HG03432 (cell line): Measurements from ENCODE around the gene PDCD7.
"Not testable (repeated sequence)": the region's sequence is repeated elsewhere in the genome, so short reads cannot be mapped to it uniquely, and the experiment has no call there.

Source experiments
- ATAC-seq: cut with Tn5 transposase; IDR thresholded peaks from one replicate; pipeline ENCODE4 v1.9.1; 2021; ENCODE audit warnings: mild to moderate bottlenecking, moderate library complexity; ENCODE audit not compliant: unreplicated experiment

The PDCD7 gene

DNA sequence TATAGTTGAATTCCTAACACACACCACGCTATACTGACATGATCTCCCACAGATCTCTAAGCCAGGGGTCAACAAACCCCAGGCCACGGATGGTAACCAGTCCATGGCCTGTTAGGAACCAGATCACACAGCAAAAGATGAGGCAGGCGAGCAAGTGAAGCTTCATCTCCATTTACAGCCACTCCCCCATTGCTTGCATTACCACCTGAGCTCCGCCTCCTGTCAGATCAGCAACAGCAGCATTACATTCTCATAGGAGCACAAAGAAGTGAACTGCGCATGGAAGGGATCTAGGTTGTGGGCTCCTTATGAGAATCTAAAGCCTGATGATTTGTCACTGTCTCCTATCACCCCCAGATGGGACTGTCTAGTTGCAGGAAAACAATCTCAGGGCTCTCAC is 2.7 kb downstream of the PDCD7 start:
- no peak for ATAC-seq

DNA sequence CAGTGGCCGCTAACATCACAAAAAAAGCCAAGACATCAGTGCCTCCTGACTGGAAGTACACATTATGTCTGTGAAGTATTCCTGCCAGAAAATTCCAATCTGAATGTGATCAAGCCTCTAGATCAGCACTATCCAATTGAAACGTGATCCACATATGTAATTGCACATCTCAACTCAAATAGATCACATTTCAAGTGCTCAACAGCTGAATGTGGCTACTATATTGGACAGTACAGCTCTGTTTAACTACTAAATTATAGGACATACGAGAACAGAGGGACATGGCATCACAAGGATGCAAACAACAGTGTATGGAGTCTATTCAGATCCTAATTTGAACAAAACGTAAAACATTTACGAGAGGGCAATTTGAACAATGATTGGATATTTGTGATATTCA is 18.1 kb downstream of the PDCD7 start:
- no peak for ATAC-seq

DNA sequence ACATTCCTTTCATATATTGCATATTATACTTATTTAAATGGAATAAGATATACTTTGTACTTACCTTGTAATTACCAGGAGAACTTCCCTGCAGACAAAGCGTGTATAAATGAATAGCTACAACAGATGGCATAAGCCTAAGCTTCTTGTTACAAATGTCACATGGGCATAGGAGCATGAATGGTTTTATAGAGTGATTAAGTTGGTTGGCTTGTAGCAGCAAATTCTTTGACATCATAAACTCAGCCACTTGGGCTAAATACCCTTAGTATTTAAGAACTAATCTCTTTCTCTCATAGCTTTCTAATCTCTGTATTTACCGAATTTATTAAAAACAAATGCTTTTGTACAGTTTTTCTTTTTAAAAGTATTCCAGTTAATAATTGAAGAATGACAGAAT is 18.5 kb downstream of the PDCD7 start, which contains the start of gene UBAP1L:
Gene UBAP1L (minus strand): TSS at position 115 of the 400 bp plus-strand sequence. CDS start 8,985 bp downstream, outside the sequence.
- ATAC-seq = no peak

DNA sequence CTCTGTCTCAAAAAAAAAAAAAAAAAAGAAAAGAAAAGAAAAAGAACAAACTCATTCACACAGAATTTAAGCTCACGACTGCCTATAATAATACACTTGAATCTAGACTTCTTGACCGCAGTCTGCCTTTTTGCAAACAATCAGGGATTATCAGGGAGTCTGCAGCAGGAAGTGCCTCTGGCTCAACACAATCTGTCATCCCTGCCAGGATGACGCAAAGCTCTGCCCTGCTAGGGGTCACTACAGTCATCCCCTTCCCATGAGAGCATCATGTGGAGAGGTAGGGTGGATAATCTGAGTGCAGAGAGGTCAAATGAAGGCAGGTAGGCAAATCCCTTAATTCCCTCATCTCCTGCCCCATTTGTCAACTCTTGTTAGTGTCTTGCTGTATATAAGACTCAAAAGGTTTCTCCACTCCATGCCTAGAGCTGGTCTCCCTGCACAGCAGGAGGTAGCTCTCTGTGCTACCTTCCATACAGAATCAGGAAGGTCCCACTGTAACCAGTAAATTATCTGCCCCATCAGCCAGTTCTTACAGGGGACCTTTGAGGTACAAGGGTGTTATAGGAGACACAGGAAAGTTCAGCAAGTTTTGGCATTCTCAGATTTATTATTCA is 22.8 kb downstream of the PDCD7 start:
- ATAC-seq = no peak

DNA sequence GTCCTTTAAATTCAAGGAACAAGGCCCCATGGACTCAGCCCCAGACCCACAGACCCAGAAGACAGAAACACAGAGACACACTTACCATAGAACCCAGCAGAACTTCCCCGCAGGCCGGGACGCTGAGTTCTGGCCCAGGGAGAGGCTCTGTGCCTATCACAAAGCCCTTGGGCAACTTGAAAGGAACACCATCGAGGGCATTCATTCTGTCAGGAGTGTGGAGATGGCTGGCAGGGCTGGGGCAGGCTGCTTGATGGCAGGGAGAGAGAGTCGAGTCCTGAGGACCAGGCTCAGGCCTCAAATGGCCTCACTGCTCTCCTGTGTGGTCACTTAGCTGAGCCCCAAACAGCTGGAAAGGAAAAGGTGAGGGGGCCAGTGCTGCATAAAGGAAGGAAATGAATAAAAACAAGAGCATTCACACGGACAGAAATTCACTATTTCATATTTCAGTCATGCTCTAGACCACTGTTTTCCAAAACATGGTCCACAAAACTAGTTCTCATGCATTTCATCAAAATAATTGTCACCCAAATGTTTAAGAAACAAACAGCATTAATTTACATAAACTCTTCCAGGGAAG is 27.5 kb downstream of the PDCD7 start:
- no peak for ATAC-seq

DNA sequence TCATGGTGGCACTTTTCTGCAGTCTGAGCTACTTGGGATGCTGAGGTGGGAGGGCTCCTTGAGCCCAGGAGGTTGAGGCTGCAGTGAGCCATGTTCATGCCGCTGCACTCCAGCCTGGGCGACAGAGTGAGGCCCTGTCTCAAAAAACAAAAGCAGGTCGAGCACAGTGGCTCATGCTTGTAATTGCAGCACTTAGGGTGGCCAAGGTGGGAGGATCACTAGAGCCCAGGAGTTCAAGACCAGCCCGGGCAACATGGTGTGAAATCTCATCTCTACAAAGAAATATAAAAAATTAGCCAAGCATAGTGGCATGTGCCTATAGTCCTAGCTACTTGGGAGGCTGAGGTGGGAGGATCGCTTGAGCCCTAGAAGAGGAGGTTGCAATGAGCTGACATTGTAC is 28.6 kb downstream of the PDCD7 start:
- no peak for ATAC-seq

DNA sequence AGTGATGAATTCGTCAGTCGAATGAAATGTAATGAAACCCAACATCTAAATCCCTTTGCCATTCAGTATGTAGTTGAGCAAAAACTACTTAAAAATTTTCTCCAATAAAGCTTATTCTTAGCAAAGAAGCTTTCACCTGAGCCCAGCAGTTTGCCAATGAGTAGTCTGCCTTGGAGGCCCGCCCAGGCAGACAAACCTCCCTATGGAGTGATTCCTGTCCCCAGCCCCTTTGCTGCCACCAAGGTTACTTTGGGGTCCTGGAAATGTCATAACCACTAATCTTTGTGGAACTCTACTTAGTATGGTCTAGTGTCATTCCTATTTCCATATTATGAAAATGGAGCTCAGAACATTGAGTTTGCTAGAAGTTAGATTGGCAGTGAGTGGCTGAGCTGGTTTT is 30.7 kb downstream of the PDCD7 start:
- ATAC-seq = no peak

DNA sequence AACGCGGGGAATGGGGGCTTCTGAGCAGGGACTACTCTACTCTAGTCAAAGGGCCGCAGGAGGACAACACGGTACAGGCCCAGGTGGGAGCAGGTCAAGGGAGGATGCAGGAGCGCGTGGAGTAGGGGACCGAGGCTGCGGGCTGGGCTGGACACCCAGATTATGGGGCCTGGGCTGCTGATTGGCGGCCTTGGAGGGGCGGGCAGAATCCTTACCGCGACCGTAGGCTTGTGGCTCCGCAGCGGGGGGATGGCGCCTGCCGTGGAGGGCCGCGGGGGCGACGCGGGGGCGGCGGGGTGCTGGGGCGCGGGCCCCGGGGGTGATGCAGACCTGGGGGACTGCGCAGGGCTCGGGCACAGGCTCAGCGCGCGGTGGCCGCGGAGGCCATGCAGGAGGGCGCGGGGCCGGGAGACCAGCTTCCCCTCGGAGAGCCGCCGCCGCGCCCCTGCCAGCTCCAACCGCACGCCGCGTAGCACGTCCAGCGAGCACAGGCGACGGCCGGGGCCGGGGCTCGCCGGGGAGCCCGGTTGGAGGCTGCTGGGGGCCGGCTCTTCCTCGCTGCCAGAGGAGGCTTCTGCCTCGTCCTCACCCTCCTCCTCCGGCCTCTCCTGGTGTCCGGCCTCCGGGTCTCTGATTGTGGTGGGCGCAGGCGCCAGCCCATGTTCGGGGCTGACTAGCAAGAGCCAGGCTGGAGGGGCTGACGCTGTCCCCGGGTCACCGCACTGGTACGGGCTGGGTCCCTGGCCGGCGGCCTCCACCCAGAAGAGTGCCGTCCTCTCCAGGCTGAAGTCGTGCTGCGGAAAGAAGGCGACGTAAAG is 31.5 kb downstream of the PDCD7 start:
- no peak for ATAC-seq

DNA sequence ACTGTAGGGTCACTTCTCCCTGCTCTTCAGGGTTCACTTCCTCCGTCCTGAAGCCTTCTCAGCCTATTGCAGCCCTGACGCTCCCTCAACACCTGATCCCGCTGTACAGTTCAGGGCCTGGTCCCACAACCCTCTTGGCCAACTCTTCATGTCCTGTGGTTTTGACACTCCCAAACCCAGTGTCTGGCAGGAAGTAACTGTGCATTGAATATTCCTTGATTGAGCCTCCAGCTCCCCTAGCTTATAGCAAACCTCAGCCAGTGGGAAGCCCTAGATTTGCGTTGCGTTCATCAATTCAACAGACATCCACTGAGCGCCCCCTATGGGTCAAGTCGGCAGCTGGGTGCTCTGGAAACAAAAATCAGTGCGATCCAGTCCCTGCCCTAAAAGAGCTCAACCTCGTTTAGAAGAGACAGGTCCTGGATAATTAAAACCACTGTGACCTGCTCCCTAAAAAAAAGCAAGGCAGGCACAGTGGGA is 32.2 kb downstream of the PDCD7 start:
- no peak for ATAC-seq

DNA sequence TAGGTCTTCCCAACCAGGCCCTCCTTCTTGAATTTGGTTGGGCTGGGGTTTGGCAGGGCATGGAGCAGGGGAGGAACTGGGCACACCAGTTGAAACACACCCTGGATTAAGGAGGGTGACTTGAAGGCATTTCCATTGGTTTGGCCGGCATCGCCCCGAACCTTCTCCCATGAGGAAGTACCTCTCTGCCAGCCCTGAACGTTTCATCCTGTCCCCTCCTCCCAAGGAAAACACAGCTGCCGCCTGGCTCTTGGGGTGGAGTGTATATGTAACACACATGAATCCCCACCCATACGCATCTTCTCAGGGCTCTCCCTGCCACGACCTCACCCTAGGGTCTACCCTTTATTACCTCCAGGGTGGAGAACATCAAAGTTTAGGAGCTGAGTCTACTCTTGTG is 33.2 kb downstream of the PDCD7 start:
- ATAC-seq = no peak

DNA sequence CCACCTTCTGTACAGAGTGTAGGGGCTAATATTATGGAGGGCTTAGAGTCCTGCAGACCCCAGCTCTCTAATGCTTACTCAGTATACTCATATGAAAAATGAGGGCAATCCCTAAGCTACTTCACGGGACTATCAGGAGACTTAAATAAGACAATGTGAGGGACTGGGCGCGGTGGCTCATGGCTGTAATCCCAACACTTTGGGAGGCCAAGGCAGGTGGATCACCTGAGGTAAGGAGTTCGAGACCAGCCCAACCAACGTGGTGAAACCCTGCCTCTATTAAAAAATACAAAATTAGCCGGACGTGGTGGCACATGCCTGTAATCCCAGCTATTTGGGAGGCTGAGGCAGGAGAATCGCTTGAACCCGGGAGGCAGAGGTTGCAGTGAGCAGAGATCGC is 33.8 kb downstream of the PDCD7 start:
- ATAC-seq = not testable (repeated sequence)

DNA sequence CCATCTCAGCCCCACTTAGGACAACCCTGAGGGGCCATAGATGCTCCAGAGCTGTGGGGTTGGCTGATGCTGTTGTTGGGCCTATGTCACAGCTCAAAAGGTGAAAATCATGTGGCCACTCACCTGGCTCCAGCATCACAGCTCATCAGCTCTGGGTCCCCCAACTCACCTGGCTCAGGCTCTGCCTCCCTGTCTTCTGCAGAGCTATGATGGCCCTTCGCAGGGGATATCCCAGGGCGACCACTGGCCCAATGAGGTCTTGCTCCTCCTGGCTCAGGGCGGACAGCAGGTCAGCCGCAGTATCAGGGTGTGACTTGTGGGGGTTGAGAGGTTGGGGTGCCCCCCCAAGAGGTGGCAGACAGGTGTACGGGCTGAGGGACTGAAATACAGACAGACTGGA is 34.3 kb downstream of the PDCD7 start:
- no peak for ATAC-seq

DNA sequence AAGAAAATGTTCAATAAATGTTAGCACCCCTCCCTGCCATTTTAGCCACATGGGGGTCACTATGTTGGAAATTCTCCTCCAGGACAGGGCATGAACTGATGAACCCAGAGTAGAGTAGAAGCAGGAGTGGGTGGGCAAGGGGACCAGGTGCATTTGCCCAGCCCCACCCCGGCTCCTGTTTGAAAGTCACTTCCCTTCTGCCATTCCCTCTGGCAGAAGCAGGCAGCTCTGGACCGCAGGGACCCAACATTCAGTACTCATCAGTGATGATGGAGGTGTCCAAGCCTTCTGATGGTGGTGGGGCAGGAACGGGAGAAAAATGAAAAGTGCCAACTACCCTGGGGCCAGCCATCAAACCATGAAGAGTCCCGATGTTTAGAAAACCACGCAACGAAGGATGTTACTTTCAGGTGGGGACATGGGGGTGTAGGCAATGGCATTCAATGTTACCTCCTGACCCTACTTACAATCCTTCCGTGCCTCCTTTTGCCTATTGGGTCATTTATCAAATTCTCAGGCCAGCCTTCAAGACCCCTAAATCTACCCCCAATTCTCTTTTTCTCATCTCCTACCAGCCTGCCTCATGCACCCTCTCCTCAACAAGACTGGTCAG is 35.9 kb downstream of the PDCD7 start:
- ATAC-seq = no peak

DNA sequence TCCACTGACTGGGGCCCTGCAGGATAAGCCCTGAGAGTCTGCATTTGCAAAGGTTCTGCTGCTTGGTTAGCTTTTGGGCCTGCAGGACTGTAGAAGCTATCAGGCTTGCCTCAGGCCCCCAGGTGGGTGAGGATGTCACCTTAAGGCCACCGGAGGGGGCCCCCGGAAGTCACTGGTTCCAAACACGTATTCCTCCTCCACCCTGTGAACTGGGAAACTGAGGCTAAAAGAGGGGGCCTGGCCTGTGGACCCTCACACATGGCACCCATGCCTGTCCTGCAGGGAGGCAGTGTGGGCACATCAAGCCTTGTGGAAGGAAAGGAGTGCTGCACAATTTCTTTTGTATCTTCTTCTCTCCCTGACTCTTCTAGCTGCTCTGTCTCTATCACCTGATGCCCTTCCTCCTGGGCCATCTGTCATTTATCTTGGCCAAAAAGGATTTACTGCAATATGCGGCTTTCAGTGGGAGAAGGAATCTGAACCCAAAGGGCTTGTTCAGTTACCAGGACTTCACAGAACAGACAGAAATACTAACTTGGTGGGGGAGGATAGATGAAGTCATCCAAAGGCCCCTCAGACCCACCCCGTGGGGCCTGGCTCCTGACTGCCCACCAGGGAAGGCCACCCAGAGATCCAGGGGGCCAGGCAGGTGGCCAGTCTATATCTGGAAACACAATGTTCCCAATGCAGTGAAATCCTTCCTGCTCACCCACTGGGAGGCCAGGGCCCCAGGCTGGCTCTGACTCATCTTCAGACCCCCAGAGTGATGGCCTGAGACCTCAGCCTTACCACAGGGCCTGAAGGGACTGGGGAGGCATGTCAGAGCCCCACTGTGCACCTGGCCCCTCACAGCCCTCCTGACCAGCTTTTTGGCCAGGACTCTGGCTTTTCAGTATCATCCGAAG is 36.9 kb downstream of the PDCD7 start:
- ATAC-seq = no peak

DNA sequence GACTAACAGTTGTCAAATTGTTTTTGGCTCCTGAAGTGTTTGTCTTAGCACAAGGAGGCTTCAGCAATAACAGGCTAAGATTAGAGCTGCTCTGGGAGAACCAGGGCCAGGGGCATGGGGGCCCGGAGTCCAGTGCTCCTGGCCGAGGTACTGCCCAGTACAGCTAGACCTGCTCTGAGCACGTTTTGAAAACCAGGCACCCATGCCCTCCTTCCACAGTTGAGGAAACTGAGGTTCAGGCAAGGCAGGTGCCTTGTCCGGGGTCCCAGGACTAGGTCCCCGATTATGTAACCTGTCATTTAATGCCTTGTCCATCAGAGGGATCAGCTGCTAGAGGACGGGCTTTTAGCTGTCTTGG is 37.9 kb downstream of the PDCD7 start:
- no peak for ATAC-seq

DNA sequence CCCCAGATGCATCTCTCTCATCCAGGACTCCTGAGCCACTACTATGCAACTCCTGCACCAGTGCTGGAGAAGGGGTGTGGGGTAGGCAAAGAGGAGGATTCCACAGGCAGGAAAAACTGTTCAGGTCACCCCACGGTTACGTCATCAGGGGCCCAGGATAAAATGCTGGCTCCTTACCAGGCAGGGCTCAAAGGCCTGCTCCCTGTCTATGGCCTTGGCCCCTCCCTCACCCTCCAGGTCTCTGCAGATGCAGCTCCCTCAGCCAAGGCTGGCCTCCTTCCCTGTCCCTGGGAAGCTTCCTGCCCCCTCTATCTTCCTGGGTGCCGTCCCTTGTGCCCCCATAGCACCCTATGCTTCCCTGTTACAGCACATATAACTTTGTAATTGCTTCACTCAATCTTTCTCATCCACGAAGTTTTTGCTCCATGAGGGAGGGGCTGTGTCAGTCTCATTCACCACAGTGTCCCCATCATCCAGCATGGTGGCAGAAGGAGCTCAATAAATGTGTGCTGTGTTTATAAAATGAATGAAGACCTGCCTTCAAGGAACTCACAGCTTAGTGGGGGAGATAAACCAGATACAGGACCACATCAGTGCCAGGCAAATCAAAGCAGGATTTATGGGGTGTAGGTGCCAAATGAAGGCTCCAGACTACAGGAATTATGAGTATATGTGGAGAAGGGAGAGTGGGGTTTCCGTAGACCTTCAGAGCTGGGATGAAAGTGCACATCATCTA is 38.4 kb downstream of the PDCD7 start:
- ATAC-seq = no peak

DNA sequence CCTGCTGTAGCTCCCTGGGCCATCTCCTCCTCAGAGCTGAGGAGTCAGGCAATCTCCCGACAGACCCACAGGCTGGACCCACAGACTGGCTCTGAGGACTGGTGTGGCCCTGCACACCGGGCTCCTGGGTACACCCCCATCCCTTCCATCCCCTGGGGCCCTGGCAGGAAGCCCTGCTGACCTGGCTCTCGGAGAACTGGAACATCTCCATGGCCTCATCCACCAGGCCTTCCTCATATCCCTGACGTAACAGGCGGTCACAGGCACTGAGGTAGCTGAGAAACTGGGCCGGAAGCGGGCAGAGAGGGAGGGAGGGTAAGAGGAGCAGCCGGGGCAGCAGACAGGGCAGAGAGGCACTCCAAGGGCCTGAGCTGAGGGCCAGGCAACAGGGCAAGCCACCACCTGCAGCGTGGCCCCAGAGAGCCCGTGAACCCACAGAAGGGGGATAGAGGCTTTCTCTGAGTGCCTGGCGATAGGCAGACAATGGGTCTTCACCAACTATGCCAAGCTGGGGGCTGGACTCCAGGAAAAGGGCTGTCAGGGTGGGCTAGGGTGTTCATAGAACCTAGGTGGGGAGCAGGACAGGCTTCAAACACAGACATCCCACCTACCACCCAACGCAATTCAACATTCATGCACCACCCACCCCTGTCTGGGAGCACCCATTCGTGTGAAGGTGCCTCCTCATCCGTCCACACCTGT is 39.2 kb downstream of the PDCD7 start:
- no peak for ATAC-seq

DNA sequence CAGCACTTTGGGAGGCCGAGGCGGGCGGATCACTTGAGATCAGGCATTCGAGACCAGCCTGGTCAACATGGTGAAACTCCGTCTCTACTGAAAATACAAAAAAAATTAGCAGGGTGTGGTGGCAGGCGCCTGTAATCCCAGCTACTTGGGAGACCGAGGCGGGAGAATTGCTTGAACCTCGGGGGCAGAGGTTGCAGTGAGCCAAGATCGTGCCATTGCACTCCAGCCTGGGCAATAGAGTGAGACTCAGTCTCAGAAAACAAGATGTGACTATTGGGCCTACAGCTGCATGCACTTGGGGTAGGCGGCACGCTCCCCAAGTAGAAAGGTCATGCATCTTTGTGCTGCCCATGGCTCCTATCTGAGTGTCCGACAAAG is 39.8 kb downstream of the PDCD7 start:
- not testable (repeated sequence) for ATAC-seq
